ENCODE measurements around the gene NPAS2.

Gene NPAS2, protein sequence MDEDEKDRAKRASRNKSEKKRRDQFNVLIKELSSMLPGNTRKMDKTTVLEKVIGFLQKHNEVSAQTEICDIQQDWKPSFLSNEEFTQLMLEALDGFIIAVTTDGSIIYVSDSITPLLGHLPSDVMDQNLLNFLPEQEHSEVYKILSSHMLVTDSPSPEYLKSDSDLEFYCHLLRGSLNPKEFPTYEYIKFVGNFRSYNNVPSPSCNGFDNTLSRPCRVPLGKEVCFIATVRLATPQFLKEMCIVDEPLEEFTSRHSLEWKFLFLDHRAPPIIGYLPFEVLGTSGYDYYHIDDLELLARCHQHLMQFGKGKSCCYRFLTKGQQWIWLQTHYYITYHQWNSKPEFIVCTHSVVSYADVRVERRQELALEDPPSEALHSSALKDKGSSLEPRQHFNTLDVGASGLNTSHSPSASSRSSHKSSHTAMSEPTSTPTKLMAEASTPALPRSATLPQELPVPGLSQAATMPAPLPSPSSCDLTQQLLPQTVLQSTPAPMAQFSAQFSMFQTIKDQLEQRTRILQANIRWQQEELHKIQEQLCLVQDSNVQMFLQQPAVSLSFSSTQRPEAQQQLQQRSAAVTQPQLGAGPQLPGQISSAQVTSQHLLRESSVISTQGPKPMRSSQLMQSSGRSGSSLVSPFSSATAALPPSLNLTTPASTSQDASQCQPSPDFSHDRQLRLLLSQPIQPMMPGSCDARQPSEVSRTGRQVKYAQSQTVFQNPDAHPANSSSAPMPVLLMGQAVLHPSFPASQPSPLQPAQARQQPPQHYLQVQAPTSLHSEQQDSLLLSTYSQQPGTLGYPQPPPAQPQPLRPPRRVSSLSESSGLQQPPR

DNA sequence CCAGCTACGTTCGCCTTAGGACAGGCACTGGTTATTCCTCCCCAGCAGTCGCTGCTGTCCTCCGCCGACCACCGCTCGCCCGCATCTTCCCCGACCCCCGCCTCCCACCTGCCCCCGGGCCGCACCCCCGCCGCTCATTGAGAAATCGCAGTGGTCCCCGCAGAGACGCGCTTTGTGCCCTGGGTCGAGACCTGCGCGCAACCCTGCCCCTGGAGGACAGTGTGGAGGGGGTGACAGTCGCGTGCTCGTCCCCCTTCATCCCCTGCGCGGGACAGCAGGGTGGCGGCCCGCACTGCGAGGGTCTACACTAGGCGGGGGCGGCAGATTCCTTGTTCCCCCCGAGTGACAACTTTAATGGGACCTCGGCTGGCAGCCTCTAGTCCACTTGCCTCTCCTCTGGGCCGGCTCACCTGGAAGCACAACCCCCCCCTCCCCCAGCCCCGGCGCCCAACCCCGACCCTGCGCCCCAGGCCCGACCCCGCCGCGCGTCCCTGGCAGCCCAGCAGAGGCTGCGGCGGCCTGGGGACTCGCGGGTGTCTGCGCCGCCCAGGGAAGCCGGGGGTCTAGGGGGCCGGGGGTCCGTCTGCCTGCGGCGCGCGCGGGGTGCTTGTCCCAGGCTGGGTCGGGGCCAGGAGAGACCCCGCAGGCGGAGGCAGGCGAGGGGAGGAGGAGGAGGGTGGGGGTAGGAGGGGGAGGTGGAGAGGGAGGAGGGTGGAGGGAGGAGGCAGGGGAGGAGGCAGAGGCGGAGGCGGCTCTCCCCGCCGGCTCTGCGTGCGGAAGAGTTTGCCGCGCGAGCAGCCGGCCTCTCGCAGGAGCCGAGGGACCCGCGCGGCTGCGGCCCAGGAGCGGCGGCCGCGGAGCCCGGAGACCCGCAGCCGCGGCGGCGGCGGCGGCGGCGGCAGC, at the start of gene NPAS2:
TSS of gene NPAS2 (plus strand) at position 770 of the 903 bp plus-strand sequence. CDS start 84,616 bp downstream, outside the sequence.
- DNase-seq: peak; percentile 54

DNA sequence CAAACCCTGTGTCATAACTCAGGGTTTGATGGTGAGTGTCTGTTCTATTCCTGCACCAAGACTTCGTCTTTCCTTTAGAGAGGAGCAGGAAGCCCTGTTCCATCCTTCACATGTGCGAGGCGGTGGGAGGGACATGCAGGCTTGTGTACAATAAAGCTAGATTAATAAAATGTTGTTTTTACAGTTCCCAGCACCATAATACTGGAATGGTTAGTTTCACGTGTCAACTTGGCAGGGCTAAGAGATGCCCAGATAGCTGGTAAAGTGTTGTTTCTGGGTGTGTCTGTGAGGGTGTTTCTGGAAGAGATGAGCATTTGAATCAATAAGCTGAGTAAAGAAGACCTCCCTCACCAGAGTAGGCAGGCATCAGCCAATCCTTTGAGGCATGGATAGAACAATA, 48.8 kb upstream of the NPAS2 start:
- no peak for DNase-seq

DNA sequence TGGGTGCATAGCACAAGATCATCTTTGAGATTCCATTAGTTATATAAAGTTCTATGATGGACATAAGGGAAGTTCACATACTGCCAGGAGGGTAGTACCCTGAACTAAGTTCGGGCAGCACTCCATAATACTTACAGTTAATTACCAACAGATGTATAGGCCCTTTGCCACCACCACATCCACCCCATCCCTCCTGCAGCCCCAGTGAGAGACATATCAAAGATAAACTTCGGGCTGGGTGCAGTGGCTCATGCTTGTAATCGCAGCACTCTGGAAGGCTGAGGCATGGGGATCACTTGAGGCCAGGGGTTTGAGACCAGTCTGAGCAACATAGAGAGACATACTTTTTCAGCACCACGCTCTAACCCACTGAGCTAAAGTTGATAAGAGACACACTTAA, 46.4 kb upstream of the NPAS2 start:
- DNase-seq: no peak

DNA sequence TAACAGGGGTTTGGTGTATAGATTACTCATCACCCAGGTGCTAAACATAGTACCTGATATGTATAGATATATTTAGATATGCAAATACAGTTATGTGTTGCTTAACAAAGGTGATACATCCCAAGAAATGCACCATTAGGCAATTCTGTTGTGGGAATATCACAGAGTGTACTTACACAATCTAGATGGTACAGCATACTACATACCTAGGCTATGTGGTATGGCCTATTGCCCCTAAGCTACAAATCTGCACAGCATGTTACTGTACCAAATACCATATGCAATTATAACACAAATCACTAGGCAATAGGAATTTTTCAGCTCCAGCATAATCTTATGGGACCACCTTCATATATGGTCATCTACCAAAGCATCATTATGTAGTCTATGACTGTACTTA, 43.5 kb upstream of the NPAS2 start:
- DNase-seq: no peak

DNA sequence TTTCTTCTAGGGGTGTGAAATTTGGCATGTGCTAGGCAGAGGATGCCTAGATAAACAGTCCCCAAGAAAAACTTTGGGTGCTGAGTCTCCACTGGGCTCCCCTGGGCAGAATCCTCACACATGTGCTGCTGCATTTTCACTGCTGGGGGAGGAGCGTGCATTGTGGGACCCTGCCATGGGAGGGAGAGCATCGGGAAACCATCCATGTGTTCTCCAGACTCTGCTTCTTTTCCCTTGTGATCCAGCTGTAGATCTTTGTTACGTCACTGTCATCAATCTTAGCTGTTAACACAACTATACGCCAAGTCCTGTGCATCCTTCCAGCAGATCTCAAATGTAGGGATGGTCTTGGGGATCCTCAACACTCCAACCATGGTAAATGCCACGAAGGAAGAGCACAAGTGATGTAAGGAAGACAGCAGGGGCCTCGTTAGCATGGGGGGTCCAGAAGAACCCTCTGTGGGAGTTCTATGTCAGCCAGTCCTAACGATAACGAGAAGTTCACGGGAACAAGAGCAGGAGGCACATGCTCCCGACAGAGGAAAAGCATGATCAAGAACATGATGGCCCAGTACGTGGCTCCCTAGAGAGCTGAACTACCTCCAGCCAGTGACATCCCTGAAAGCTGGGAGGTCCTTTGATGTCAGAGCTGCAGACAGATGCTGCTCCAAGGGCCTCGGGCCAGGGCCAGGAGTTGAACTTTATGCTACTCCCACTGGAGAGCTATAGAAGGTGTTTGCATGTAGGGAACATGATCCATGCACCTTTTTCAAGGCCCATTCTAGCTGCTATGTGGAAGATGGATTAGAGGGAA, 41.1 kb upstream of the NPAS2 start:
- DNase-seq: no peak

DNA sequence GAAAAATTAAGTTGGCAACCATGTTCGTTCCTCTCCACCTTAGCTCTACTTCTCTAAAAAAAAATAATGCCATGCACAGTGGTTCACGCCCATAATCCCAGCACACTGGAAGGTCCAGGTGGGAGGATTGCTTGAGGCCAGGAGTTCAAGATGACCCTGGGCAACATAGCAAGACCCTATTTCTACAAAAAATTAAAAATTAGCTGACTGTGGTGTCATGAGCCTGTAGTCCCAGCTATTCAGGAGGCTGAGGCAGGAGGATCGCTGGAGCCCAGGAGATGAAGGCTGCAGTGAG, 40.1 kb upstream of the NPAS2 start:
- DNase-seq: no peak

DNA sequence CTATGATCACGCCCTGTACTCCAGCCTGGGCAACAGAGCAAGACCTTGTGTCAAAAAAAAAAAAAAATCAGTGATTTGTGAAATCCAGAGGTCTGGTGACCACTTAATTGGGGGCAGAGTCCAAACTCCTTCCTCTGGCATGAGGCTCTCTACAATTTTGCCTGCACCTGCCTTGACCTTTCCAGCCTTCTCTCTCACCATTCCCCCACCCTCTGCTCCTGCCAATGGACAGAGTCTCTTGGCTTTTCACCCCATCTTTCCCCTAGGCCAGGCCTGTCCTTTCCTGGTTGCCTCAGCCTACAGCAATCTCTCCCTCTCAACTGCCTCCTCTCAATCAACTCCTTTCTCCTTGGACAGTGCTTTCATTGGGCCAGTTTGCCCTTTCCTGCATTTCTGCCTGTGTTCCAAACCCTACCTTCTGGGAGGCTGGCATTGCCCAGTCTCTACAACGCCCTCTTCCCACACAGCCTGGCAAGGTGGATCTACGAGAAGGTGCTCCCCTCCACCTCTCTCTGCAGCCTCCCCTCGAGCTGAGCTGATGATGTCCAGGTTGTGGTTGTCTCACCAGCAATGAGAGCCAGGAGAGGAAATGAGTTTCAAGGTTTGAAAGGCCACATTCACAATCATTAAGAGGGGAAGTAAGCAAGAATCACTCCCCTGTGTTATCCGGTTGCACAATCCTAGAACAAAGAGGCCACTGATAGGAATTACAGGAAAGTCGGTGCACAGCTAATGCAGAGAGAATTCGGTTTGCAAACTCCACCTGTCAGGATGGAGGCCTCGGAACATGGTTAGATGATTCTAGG, 39.5 kb upstream of the NPAS2 start:
- DNase-seq: no peak

DNA sequence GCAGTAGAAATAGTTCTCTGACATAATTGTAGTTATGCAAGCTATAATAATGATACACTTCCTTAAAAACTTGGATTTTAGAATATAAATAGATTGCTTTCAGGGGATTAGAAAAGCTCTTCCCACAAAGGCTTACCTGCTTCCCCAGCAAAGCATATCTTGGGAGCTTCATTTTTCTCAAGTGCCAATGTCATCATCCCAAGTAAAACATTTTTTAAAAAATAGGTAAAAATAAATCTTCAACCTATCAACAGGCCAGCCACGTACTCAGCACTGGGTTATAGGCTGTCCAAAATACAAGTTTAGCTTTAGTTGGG, 39.0 kb upstream of the NPAS2 start:
- no peak for DNase-seq

DNA sequence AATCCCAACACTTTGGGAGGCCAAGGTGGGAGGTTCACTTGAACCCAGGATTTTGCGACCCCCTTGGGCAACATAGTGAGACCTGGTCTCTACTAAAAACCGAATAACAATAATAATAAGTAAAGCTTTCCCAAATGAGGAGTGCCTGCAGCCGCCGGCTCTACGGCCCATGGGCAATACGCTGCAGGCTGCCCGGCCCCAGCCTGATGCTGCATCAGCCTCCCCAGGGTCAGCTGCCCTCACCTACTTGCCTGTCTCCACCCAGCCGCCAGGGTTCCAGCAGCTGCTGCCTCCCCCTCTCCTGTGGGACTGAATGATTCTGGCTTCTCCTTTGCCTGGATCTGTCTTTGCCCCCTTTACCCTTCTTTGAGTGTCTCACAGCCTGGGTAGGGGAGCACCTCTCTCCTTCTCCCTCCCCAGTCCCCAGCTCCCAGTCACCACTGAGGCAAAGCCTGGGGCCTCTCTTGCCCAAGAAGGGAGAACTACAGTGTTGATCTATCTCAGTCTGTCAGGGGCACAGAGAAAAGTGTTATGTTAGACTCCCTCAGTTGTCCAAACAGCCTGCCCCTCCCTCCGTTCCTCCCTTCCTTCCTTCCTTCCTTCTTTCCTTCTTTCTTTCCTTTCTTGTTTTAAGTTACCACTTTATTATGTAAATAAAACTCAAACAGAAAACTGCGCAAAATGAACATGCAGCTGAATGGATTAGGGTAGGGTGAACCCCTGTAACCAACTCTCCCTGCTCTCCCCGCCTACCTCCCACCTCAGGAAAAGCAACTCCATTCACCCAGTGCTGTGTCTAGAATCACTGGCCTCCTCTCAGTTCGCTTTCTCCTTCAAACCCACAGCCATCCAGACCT, 38.2 kb upstream of the NPAS2 start:
- no peak for DNase-seq

DNA sequence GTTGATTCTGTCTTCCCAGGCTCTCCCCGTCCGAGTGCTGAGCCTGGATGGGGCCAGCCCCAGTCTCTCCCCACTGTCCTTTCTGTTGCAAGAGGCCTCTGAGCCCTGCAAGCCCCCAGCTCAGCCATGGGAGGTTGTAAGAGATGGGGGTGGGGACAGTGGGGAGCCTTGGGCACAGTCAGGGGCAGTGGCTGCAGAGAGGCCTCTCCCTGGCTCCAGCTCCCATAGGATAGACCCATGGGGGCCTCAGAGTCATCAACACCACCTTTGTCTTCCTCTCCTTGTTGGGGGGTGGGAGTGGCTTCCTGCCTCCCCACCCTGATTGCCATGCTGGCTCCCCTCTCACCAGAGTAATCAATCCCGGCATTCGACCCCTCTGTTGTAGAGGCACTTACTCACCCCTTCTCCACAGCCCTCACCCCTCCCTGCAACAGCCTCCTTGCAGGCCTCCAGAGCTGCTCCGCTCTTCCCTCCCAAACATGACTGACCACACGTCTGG, 37.5 kb upstream of the NPAS2 start:
- no peak for DNase-seq

DNA sequence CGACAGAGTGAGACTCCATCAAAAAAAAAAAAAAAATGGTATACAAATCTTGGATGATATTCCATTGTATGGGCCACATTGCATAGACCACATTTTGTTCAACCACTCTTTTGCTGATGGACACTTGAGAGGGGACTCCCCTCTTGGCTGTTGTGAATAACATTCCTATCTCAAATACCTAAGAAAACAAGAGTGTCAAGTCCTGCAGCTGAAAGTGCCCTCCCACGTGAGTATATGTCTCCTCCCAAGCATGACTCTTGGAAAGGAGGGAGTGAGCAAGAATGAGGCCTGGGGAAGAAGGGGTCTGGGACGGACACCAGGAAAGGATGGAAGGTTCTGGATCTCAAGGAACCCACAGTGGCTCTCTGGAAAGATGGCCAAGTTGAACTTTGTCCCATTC, 36.0 kb upstream of the NPAS2 start:
- DNase-seq: no peak

DNA sequence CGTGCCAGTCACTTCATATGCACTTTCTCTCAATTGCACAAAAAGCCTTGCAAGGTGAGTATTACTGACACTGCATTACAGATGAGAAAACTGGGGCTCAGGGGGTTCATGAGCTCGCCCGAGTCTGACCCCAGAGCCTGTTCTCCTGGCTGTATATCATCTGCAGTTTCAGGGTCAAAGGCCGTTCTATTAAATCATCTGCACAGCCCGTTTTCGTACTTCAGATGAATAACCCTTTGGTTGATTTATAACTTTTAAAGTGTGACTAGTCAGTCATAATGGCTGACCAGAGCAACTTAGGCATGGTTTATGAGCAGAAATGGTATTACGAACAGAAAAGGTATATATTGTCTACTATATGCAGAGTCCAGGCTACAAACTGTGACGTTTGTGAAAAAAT, 35.3 kb upstream of the NPAS2 start:
- no peak for DNase-seq

DNA sequence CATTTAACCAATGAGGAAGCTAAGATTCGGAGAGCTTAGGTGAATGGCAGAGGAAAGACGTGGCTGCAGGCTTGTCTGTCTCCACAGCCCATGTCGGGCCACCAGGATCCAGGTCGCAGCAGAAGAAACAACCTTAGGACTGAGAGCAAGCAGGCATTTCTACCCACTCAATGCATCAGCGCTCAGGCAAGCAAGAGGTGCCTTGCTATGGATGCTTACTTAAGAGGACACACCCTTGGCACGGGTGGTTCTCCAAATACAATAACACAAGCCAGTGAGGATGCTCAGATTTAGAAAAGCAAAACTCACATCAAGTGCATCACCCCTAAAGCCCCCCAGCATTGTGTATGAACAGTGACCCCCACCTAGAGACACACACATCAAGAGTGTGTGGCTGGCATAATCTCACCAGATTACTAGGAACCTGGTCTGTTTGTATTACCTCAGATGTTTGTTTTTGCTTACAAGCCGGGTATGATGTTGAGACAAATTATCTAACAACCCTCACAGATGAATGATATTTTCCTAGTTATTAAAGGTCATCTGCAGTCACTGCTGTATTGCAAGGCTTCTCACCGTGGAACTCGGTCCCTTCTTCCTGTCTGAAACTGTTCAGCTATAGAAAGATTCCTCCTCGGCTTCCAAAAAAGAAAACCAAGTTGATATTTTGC, 34.2 kb upstream of the NPAS2 start:
- no peak for DNase-seq

DNA sequence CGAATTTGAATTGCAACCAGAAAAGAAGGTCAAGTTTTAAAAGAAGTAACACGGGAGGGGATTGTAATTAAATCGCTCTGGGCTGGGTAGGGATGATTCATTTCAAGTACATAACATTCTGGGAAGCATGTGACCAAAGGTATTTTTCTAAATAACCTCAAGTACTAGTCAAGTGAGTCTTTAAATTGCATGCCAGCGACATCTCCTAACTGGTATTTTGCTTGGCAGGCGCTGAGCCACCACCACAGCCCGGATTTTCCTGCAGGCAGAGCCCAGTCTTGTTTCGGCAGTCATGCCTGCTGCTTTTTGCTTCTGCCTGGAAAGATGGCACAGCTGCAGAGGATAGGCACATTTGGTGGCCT, 33.7 kb upstream of the NPAS2 start:
- peak; percentile 89 for DNase-seq

DNA sequence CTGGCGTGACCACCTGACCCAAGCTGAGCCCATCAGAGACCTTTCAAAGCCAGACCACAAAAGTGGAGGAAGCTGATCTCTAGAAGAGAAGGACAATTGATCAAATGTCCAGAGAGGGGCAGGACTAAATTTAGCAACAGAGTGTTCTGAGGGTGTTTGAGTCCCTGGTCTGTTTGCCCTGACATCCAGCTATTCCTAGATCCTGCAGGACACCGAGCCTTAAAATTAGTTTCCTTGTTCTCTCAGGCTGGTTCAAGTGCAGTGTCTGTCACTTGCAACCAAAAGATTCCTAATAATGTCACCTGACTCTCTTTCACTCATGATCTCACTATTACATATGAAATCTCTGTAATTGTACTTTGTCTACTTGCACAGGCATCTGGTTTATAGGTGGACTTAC, 33.0 kb upstream of the NPAS2 start:
- no peak for DNase-seq

DNA sequence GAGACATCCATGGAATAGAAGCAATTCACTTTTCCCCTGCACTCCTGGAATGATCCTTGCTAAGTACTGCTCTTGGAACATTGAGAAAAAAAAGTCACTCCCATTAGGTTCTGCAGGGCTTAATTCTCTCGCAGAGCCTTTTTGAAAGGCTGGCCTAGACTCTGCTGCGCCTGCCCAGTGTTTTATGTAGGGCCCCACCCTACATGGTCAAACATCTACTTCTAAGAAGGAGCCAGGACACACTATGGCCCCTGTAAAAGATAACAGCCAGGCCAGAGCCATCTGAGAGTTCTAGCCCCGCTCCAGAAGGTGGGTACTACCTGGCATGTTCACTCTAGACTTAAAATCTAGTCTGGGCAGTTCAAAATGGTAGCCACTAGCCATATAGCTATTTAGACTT, 30.6 kb upstream of the NPAS2 start:
- DNase-seq: no peak

DNA sequence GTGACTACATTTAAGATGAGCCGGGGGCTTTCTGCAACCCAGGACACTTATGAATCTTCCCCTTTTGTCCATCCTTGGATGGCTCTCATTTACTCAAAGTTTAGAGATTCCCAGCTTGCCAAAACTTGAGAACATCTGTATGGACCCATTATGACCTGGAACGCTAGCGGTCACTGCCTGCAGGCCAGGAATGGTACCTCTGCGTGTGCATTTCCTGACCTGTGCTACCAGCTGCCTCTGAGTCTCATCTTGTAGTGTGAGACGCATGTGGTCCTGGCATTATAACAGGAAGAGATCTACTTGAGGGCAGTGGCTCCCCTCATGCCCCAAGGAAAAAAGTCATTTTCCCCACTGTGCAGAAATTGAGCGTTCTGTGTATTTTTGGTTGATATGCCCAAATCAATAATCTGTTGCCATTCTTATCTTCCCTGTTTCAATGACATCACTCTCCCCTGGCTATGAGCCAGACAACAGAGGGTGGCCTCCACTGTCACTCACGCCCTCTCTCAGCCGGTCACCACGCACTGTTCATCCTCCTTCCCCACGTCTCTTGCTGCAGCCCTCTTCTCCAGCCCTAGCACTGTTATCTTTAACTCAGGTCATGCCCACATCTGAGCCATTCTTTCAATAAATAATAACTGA, 28.5 kb upstream of the NPAS2 start:
- DNase-seq: no peak

DNA sequence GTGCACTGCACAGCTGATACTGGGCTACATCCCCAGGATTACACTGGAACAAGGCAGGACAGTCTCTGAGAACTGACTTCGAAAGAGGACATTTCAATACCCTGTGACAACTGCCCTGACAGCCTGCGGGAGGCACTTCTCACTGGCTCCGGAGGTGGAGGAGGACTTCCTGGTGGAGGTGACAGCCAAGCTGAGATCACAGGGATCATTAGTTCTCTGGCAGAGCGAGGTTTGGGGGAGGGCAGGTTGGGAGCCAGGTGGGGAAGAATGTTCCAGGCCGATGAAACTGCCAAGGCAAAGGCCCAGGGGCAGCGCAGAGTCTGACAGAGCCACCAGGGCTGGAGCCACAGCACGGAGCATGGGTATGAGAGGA, 28.0 kb upstream of the NPAS2 start:
- DNase-seq: no peak

DNA sequence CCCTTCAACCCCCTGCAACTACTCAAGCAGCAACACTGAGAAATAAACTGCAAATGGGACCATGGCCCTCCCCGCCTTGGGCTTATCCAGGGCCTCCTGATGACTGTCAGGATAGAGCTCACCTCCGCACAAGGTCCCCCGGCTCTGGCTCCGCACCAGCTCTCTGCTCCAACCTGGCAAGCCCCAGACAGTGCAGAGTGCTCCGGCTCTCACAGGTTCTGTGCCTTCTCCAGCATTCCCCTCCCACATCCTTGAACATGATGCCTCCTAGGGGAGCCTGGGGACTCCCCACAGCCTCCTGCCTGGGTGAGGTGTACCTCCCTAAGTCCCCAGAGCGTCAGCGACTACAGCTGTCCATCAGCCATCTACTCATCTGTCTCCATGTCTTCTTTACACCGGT, 26.7 kb upstream of the NPAS2 start:
- DNase-seq: no peak

DNA sequence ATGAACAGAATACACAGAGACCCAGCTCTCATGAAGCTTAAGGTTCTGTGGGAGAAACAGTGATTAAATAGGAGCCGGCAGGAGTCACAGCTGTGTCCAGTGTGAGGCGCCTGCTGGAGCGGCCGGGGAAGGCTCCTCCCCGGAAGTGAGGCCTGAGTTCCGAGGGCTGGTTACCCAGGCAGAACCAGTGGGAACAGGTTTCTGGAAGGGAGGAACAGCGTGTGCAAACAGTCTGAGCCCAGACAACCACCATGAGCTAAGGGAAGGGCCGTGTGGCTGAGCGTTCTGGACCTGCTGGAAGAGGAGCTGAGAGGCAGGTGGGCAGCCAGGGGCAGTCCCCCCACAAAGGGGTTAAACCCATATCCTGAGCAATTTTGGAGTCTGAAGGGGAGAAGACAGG, 26.0 kb upstream of the NPAS2 start:
- no peak for DNase-seq

All from EL (cell line).